HG02870 (cell line): Measurements from ENCODE around the gene RAP1GAP.
"Not testable (repeated sequence)": the region's sequence is repeated elsewhere in the genome, so short reads cannot be mapped to it uniquely, and the experiment has no call there.

Experiments used
- ATAC-seq: cut with Tn5 transposase; IDR thresholded peaks from one replicate; pipeline ENCODE4 v1.9.1; 2021; ENCODE audit warnings: mild to moderate bottlenecking, moderate library complexity; ENCODE audit not compliant: unreplicated experiment

The RAP1GAP gene

DNA sequence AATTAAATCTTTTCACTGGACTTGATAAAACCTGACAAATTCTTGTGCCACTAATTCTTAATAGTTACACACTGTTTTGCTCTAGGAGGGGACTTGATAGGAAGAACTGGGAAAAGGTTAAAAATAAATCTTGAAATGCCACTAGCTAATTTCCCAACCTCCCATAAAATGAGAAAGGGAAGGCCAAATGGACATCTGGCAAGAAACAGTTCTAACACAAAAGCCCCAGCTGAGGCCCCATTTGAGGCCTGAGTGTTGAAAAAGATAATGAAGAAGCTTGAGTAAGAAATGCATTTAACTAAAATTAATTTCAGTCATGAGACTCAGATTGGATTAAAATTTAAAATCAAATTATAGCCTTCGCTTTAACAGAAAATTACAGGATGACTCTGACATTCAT lies 11.2 kb upstream of the RAP1GAP start:
- no peak for ATAC-seq

DNA sequence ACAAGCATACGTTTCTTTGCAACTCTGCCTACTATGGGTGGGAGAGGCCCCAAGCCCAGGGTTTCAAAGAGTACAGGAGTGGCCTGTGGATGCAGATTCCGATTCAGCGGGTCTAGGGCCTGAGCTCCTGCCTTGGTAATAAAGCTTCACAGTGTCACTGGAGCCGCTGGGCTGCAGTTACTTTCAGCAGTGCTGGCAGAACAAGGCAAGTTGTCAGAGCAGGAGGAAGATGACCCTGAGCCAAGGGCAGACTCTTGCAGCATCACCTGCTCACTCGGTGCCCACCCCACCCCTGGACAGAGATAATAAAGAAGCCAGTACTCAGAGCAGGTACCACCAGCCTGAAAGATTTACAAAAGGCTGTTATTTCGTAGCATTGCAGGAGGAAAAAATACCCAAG lies 8.0 kb upstream of the RAP1GAP start:
- no peak for ATAC-seq

DNA sequence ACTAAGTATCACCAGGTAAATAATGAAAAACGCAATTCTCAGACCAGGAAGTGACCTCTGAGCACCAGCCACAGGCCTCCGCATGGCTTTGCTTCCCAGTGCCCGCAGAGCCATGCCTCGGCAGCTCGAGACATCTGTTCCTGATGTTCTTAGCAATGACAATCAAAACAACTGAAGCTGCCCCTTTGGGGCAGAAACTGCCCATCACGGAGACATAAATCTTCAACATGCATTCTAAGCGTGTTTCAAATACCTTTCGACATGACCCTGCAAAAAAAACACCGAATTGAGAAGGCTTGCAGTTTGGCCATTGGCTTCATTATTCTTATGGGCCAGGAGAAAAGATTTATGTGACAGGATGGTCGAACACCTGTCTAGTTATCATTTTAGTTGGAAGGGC lies 5.8 kb upstream of the RAP1GAP start:
- no peak for ATAC-seq

DNA sequence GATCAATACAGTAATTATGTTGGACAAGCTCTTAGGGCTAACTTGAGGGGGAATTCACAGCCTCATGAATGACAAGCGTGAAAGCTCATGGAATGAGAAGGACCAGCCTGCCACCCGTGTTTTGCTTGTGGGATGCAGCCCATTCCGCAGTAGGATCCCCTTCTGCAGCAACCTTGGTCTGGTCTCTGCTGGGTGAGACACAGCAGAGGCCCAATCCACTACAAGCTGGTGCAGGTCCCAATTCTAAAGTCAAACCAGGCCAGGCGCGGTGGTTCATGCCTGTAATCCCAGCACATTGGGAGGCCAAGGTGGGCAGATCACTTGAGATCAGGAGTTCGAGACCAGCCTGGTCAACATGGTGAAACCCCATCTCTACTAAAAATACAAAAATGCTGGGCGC lies 4.7 kb upstream of the RAP1GAP start:
- ATAC-seq, result not testable (repeated sequence)

DNA sequence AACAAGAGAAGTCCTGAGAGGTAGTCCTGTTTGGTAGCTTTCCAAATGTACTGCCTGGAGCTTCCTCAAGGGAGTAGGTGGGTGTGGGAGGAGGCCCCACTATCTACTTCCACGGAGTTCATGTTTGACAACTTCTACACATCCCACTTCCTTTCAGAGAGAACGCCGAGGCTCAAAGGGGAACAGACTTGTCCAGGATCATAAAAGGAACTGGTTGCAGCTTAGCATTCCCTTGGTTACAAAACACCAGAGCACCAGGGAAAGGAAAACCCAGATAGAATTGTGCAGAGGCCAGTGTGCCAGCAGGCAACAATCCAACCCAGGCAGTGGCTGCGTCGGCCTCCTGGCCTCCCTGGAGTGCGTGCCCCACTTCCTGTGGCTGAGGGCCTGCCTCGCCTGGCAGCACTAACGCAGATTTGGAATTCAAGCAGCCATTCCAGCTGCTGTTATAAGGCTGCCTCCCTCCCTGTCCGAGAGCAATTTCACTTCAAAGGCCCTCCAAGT lies 4.2 kb upstream of the RAP1GAP start:
- ATAC-seq, result no peak

DNA sequence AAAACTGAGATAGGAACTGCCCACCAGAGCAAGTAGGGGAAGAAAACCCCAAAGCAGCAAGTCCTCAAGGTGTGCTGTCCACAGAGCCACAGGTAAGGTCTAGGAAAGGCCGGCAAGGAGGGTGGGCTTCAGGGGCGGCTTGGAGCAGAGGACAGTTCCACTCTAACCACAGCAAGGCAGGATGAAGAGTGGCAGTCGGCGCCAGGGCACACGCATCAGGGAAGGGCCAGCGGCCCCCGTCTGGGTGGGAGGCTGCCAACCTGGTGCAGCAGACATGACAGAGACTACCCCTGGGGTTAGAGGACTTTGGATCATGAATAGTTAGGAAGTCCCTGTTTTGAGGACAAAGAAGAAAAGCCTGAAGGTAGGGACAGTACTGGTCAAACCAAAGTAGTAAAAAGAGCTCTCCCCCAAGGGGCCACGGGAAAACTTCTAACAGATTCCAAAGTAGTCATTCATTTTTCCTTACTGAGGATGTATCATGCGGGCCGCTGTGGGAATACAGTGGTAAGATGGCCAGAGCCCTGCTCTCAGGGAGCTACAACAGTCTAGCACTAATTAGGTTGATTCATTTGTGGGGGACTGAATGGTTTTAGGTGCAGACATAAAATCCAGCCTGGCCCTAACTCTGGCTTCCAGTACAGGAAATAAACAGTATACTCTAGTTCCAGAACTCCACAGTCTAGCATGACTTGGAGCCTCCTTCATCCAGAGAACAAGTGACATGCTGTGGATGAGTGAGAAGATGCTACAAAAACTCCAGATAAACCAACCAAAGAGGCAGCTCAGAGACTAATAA lies 3.5 kb upstream of the RAP1GAP start:
- ATAC-seq, result no peak

DNA sequence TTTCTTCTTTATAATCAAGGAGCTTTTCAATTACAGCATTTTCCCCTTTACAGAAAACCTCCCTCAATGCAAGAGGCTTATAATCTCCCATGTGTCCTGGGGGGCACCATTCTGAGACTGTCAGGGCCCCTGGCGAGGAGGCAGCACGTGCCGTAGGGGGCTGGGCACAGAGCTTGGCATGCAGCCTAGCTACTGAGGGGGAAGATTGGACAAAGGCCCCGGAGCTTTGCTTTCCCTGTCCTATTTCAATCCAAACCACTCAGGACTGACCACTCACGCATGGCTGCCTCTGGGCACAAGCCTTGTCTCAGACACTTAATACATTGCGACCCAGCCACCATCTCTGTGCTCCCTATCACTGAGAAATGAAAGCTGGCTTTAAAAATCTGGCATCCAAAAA lies 2.8 kb upstream of the RAP1GAP start:
- no peak for ATAC-seq

DNA sequence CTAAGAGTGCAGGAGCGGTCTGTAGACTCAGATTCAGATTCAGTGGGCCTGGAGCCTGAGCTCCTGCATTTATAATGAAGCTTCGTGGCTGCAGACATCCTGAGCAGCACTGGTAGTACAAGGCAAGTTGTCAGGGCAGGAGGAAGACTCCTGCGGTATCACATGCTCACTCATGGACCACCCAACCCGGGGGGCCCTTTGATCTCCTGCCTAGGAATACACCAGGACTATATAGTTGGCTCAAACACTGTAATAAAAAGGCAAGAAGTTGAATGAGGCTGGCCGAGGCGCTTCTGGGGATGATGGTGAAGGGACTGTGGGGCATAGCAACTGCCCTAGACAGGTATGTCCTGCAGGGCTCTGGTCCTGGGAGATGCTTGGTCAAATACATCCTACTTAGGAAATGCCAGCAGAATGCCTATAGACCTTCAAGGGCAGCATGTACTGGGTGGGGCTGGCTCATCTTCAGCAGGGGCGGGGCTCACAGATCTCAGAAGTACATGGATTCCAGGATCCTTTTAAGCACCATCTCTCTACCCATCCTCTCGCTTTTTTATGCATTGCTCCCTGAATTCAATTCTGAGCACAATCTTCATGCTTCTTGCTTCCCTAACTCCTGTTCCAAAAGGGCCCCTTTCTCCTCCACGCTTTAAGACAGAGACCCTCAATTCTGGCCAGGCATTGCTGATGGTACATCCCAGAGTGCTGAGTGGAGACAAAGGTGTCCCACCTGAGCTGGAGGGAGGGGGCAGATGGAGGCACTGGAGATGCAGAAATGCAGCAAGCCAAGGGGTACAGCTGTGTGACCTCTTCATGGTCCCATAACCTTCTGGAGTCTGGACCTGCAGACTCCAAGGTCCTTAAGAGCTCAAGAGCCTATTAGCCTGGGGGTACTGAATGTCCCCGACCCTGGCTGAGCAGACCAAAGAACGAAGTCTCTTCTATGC lies 2.1 kb upstream of the RAP1GAP start:
- no peak for ATAC-seq

DNA sequence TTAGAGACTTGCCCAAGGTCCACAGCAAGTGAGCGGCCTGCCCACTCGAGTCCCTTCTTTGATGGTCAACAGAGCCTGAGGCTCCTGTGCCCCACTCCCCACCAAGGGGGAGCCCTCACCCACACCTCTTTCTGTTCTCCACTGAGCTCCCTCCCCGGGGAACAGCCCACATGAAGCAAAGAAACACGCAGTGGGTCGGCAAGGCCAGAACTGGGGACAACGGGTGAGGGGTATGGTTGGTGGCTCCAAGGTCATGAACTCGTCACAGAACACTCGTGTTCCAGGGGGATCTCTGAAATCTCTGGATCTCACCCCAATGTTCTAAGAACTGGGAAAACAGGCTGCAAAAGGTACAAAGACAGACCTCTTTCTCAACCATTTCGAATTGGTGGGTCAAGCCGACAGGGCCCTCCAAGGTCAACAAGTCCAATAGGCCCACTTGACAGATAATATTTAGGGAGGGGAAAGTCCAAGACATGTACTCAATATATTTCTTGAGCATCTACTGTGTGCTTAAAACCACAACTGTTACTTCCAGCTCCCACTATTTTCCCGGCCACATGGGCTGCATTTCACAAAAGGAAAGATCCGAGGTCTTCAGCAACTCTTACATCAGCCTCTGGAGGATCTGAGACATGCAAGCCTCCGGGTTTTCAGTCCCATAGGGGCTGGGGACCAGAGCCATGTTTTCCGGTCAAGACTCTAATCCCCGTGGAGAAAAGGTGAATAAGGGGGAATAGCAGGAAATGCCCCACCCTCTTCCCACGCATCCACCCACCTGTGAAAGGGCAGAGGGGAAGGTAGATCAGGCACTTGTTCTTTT lies 1.1 kb upstream of the RAP1GAP start:
- no peak for ATAC-seq

DNA sequence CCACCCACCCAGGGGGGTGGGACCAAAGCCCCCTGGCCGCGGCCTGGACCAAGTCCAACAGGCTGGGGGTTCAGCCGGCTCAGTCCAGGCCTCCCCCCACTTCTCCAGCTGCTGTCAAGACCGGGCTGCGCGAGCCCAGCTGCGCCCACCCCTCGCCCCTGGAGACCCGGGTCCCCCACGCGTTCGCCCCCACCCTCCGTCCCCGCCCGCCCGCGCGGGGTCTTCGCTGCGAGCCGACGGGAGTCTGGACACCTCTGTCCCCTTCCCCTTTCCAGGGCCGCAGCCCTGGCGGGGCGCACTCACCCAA lies 253 bp downstream of the RAP1GAP start:
- ATAC-seq, result no peak

DNA sequence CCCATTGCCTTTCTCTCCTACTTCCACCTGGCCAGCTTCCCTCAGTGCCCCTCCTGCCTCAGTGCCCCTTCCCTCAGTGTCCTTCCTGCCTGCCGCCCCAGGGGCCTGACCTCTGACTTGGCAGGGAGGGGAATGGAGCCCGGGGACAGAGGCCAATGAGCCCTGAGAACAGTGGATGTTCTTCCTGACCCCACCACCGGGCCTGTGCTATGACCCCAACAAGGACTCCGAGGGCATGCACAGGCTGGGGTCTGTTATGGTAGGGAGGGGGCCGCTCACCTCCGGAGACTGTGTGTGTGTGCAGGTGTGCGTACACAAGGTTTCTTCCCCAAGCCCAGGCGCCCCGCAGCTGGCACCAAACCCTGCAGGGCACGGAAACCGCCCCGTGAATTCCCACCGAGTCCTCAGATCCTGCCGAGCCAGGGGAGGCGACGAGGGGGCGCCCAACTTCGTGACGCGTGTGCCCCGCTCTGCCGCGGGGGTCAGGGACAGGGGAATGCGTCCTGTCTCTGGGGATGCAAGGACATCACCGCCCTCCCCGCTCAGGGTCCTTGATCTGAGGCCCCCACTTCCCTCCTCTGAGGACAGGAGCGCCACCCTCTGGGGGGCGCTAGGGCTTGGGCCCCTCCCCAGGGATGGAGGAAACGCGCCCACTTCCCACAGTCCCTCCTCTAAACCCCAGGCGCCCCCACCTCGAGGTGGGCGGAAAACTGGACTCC lies 766 bp downstream of the RAP1GAP start:
- no peak for ATAC-seq

DNA sequence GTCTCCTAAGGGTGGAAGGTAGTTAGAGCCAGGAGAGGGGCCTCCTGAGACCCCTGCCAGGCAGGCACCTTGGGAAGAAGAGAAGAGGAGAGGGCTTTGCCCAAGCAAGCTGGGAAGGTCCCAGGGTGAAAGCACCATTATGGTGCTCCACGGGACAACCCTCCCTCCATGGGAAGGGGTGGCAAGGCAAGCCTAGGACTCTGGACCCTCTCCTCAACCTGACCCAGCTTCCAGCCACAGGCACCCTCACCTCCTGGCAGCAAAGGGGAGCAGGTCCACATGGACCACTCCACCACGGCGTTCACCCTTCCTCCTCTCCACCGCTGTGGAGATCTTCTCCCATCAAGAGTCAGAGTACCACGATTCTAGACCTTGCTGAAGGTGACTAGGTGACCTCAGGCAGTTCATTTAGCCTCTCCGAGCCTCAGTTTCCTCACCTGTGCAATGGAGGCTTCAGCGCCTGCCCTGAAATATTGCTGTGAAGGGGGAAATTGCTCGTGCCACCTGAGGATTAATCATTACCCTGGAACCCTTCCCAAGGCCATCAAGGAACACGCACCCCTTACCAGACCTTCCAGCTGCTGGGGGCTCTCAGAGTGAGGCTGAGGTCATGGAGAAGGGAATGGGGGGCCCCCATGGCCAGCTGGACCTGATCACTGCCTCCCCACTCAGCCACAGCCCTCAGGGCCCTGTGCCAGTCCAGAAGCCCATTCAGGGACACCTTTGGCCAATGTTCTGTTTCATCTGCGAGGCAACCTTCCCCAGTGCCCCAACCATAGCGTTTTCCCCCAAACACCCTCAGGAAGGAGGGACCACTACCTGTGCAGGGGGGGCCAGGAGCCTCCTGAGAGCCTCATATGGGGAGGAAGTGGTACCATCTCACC lies 1.6 kb downstream of the RAP1GAP start:
- no peak for ATAC-seq

DNA sequence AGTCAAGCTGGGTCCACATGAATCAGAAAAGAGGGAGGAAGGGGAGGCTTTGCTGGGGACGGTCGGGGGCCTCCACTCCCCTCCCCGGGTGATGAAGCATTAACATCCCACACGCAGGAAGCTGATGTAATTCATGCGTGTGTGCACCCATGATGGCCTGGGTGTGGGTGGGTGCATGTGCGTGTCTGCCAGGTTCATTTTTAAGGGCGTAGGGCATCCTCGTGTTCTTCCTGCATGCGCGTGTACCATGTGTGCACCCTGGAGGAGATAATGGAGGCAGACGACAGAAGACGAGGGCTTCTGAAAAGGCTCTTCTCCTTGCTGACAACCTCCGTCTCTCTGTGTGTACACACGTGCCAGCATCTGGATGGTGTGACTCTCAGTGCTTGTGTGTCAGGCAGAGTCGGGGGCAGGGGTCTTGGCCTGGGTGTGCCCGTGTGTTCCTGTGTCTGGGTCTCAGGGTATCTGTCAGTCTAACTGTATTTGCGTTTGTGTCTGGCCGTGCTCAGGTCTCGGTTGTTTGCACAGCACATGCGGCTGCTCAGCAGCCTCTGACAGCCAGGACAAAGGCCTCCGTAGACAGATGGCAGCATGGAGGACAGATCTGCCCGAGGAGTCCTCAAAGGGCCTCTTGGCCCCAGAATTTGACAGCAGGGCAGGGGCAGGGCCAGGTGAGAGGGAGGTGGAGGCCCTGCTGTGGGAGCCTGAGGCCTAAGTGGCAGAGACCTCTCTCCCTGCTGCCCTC lies 2.4 kb downstream of the RAP1GAP start:
- ATAC-seq, result no peak

DNA sequence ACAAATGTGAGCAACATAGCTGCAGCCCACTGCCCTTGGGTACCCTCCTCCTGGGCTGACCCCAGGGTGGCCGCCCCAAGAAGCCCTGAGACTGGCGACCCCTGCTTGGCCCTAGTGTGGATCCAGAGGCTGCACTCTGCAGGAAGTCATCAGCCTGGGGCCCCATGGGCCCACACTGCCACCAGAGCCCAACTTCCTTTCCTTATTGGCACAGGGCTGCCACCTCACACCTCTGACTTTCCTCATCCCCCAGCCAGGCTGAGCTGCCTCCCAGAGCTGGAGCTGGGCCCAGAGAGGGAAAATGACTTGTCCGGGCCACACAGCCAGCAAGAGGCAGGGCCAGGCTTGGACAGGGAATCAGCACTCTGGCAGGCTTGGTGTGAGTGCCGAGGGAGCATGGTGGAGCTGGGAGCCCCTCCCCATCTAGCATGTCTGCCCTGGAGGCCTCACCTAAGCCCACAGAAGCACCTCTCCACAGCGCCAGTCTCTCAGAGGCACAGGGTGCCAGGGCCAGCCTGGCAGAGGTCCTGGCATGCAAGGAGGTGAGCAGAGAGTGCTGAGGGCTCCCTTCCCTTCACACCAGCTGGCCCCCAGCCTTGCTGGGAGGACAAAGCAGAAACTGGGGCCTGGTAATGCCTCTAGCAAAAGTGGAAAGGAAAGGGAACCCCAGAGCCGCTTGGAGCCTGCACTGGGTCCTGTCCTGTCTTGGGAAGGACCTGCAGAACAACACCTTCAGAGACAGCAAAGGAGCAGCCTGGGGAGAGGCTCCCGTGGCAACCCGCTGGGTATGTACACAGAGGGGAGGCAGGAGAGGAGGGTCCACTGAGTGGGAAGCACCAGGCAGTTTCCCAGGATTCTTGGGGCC lies 3.2 kb downstream of the RAP1GAP start:
- ATAC-seq, result no peak

DNA sequence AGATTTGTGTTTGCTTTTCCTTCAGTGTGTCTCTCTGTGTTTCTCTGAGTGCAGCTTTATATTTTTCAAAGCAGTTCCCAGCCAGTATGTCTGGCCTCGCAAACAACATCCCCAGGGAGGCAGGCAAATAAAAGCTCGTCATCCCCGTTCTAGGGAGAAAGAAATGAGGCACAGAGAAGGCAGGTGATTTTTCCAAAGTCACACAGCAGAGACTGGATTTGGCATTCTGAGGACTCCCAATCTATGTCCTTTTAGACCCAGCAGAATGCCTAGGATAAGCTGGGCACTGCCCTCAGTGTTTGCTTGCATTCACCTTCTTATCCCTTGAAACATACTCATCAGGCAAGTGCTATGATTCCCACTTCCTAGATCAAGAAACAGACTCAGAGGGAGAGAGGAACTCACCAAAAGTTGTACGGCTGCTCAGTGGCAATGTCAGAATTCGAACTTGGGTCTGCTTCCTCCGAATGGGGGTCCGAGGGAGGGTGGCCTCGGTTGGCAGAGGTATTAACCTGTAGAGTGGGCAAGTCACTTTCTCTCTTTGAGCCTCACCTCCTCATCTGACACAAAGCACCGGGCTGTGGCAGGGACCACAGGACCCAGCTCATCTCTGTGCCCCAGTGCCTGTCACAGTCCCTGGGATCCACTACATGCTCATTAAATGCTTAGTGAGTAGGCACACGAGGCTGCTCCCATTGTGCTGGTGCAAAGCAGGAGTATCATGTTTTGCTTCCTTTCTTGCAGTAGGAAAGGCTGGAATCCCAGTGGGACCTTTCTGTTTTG lies 4.2 kb downstream of the RAP1GAP start:
- ATAC-seq, result no peak

DNA sequence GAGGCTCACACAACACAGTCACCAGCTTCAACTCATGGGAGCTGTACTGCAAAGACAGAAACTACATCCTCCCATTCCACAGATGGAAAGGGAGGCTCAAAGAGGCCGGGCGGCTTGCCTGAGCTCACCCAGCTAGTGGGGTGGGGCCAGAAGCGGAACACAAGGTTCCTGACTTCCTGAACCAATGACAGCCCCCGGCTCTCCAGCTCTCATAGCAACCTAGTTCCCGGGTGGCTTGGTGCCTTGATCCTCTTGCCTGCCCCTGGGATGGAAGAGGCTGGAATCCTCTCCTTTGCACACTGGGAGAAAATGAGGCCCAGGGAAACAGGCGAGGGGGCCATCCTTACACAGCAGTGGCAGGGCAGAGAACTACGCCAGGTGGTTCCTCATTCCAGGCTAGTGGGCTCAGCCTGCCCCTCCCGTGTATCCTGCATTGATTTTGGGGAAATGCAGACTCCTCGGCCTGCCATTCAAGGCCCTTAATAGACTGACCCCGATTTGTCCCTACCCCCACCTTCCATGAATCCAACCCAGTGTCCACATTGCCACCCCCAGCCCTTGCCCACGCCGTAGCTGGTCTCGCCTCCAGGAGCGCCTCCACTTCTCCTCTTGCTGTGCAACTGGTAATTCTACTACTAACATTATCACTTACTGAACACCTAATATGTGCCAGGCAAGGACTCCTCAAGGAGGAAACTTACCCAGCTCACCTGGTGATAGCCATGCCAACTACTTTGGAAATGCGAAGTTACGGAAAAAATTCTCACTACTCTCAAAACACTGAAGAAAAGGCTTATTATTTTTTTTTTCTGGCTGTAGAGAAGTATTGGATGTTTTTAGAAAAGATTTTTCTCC lies 5.0 kb downstream of the RAP1GAP start:
- no peak for ATAC-seq
